Ureter (tissue), 1 donor: ENCODE results near the gene PTPRH. TPM values are rescaled to one million over a fixed set of nuclear protein-coding genes. Genes with fewer than 3 reads are reported as not detected.
"Not testable (repeated sequence)": the region's sequence is repeated elsewhere in the genome, so short reads cannot be mapped to it uniquely, and the experiment has no call there.

Experiments
- DNase-seq: peaks from one replicate; pipeline ENCODE4 v3.0.0-alpha.2; 2020; ENCODE audit warnings: low spot score
- total RNA-seq: library from RNA; stranded (reverse); gene quantifications from one replicate; pipeline ENCODE4 v1.2.4, GENCODE V29; 2023
- donor health status: DM: yes; HTN: yes; CAD: no.

The PTPRH gene
- total RNA-seq, 1 donor from 2014 or later: 1.3 TPM

DNA sequence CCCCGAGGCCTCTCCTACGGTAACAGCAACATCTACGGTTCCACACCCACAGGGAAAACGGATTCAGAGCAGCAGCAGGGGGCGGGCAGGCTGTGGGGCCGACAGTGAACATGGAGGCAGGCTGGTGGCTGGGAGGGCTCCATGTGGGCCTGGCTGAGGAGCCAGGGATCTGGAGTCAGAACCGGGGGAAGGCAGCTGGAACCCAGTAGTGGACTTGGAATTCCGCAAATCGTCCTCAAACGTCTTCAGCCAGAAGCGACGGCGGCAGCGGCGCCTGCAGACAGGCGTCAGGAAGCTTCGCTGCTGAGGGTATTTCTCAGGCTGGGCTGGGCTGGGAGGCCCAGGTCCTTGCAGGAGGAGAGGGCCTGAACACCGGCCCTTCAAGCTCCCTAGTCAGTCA is 17.5 kb upstream of the PTPRH start:
- DNase-seq: no peak

DNA sequence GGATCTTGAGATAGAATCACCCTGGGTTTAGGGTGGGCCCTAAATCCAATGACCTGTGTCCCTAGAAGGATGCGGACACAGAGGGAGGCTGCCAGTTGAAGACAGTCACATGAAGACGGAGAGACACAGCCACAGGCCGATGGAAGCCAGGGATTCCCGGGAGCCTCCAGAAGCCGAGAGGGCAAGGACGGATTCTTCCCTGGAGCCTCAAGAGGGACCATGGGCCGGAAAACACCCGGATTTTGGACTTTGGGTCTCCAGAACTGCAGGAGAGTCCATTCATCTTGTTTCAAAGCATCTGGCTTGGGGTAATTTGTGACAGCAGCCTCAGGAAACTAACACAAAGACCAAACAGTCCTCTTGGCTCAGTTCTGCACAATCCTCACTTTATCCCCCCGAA is 17.0 kb upstream of the PTPRH start:
- DNase-seq: no peak

DNA sequence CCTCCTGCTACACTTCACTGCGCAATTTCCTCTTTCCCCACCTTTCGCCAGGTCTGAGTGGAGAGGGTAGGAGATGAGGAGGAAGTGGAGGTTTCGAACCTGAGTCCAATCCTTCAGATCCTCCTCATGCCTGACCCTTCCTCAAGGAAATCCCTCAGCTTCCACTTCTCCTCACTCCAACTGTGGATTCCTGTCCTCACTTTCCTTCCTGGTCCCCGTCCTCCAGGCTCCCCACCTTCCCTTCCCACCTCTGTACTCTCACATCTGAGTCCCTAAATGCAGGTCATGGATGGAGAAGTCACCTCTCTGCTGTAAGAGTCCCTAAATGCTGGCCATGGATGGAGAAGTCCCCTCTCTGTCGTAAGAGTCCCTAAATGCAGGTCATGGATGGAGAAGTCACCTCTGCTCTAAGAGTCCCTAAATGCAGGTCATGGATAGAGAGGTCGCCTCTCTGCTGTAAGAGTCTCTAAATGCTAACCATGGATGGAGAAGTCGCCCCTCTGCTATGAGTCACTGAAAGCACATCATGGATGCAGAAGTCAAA is 16.2 kb upstream of the PTPRH start:
- DNase-seq: no peak

DNA sequence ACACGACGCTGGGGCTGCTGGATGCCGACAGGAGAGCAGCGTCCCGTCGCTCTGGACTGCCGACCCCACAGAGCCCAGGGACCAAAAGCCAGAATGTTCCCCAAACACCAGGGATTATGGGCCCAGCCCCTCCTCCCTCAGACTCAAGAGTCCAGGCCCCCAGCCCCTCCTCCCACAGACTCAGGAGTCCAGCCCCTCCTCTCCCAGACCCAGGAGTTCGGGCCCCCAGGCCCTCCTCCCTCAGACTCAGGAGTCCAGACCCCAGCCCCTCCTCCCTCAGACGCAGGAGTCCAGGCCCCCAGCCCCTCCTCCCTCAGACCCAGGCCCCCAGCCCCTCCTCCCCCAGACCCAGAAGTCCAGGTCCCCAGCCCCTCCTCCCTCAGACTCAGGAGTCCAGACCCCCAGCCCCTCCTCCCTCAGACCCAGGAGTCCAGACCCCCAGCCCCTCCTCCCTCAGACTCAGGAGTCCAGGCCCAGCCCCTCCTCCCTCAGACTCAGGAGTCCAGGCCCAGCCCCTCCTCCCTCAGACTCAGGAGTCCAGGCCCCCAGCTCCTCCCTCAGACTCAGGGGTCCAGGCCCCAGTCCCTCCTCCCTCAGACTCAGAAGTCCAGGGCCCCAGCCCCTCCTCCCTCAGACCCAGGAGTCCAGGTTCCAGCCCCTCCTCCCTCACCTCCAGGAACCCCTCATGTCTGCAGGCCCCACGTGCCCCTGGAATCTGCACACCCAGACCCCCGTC is 15.5 kb upstream of the PTPRH start:
- DNase-seq: not testable (repeated sequence)

- DNase-seq: no peak
Observed at GRCh38 chr19:55224038-55224665, 14.9 kb upstream of the PTPRH start.

DNA sequence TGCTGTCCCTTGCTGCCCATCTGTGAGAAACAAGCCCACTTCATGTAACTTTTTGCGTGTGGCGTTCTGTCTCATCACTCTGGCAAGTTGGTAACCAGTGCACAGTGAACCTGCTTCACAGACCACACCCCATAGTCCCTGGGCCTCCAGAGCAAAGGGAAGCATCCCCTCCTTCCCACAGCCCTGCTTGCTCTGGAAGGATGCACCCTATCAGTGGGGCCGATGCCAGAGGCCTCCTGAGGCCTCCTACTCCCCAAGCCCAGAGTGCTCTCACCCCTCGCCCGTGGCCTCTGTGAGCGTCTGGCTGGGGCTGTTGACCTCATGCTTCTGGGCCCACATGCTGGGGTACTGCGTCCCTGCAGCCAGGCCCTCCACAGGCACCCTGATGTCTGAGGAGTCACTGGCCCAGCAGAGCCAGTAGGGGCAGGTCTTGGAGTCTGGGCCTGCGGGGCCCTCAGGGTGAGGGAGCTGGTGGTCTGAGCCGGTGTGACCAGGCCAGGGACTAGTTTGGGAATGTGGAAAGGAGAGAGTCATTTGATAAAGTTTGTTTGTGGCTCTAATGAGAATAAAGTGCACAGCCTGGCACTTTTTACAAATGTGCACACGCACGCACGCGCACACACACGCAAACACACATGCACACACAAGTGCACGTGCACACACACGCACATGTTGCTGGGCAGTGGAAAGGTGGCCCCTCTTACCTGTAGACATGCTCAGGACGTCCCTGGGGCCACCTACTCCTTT is 14.2 kb upstream of the PTPRH start:
- DNase-seq: no peak

DNA sequence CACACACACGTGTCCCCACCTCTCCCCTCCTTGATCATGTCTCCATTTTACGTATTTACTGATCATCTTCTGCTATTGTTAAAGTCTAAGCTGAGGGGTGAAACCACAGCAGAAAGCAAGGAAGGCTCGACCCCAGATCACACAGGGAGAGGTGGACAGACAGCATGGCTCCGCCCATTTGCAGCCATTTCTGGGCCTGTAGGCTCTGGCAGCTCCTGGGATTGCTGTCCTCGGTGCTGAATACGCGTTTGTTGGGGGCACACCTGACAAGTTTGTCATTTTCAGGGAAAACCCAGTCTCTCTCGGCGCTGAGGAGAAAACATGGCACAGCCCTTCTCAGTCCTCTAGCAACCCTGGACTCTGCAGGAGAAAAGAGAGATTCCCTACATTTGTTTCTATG is 11.2 kb upstream of the PTPRH start:
- DNase-seq: no peak

DNA sequence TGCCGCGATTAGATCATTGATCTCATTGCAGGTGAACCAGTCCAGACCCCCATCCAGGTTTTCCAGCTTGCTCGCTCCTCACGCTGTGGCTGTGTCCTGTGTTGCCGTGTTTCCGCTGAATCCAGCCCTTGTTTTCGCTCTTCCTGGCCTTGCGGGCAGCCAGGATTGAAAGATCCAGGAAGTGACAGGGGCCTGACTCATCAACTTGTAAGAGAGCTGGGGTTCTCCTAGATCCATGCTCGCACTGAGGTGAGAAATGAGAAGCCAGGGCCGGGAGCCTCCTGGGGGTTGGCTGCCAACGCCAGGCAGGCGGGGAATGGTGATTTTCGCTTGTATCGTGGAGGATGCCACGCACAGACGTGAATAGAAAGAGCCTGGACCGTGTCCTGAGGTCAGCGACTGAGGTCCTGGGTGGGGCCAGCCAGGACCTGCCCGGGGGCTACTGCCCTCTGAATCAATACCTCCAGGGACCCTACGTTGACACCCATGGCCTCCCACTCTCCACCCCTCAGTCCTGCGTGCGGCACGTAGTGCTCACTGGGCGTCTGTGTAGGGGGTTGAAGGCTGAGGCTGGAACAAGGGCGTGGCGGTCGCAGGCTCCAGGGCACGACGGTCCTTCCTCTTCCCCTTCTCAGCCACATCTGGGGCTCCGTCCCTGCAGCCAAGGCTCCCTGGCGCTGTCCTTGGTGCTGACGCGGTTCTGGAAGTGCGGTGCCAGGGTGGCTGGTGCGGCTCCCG is 7.3 kb upstream of the PTPRH start:
- DNase-seq: peak; percentile 77

DNA sequence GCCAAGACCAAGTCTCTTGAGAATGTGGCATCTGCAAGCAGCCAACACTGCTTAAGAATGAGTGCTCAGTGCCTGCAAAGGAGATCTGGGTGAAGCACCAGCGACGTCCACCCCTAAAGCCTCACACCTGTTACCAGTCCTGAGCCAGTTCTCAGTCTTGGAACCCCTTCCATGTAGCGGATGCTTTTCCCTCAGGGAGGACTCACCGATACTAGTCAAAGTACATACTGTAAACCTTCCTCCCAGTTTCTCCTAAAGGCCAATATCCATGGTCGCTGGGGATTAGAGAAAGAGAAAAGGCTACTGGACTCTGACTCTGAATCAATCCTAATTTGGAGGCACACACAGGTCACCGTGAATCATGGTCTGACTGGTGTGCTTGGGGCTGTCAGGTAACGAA is 4.2 kb upstream of the PTPRH start:
- DNase-seq: no peak

- DNase-seq: no peak
Observed at GRCh38 chr19:55212447-55212846, 3.1 kb upstream of the PTPRH start.

- no peak for DNase-seq
Observed at GRCh38 chr19:55209693-55210472, 582 bp upstream of the PTPRH start.

- peak; percentile 77 for DNase-seq
Observed at GRCh38 chr19:55206664-55207500, 2.4 kb downstream of the PTPRH start.

DNA sequence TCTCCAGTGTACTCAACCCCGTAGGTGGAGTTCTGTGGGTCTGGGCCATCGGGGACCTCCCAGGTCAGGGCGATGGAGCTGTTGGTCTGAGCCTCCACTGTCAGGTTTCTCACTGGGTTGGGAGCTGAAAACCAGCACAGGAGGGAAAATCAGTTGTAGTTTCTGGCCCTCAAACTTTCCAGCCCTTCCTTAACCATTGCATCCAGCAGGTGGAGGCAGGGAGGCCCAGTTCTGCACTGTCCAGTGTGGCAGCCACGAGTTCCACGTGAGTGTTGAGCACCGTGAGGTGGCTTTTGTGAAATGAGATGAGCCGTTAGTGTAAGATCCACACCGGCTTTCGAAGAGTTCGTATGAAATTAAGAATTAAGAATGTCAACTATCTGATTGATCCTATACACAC is 7.1 kb downstream of the PTPRH start:
- not testable (repeated sequence) for DNase-seq

DNA sequence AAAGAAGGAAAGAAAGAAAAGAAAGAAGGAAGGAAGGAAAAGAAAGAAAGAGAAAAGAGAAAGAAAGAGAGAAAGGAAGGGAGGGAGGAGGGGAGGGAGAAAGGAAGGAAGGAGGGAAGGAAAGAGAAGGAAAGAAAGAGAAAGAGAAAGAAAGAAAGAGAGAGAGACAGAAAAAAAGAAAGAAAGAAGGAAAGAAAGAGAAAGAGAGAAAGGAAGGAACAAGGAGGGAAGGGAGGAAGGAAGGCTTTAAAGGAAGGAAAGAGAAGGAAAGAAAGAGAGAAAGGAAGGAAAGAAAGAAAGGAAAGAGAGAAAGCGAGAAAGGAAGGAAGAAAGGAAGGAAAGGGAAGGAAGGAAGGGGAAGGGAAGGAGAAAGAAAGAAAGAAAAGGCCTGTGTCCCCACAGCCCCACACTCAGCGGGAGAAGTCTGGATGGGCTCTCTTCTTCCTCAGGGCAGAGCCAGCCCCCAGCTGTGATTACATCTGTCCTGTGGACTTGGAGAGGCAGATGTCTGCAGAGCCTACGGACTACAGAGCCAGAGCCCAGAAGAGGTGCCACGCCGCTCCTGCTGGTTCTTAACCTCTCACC is 9.6 kb downstream of the PTPRH start:
- no peak for DNase-seq

GRCh38 chr19:55198651-55199050 is 10.7 kb downstream of the PTPRH start:
- DNase-seq: no peak

DNA sequence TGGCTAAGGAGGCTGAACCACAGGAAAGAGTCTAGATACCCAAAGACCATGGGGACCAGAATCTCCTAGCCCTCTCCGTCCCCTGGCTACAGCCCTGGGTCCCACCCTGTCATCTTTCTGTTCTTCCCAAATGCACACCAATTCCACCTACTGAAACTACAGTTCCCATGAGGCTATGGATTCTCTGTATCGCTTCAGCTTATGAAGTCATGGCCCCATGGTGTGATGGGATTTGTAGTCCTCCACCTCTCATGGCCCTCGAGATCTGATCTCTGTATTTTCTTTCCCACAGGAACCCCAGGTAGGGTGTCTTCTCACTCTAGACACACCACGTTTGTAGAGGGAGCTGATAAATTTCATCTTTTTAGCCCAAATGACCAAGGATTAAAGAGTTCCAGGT is 11.8 kb downstream of the PTPRH start:
- no peak for DNase-seq

DNA sequence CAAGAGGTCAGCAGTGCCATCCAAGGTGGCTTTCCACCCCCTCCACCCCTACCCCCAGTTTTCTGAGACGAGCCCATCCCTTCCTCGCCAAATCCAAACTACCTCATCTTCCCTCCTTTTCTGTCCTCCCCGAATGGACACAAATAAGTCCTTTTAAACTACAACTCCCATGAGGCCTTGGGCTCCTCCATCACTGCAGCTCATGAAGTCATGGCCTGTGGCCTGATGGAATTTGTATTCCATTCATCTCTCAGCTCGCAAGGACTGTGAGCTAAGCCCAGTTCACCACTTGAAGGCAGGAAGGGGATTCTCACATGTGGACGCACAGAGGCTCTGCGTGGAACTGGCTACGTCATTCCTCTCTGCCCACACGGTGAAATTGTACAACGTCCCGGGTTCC is 12.5 kb downstream of the PTPRH start:
- no peak for DNase-seq

- DNase-seq: no peak
Observed at GRCh38 chr19:55193481-55193880, 15.8 kb downstream of the PTPRH start.

- DNase-seq: peak; percentile 79
Observed at GRCh38 chr19:55189403-55189835, 19.9 kb downstream of the PTPRH start.

DNA sequence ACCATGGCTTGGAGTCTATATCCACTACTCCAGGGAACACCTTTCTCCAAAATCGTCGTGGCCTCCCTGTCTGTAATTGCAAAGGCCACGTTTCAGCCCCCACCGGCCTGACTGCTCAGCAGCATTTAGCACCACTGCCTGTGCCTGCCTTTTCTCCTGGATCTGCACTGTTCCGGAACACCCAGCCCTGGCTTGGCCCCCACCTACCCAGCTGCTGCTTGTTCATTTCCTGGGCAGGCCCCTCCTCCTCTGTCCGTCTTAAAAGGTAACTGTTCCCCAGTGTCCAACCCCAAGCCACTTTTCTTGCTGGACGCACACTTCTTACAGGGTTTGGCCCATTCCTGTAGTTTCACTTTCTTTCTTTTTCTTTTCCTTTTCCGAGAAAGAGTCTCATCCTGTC is 20.7 kb downstream of the PTPRH start:
- no peak for DNase-seq
